IMR-90 (cell line): ENCODE data around the gene GRK5. TPM values are rescaled to one million over a fixed set of nuclear protein-coding genes. Genes with fewer than 3 reads are reported as not detected.

ENCODE experiments used
- ATAC-seq: fragments of 200-7000 bp; cut with Tn5 transposase; 2 replicates; pipeline ENCODE4 v1.9.1; 2020; ENCODE audit warnings: low read depth, mild to moderate bottlenecking, moderate library complexity
- BruUV-seq: library from RNA; stranded (reverse); fragments of 400-500 nt; replicated peaks from 2 replicates; lab custom pipeline; 2021; lab: Mats Ljungman, UMichigan
- CTCF ChIA-PET: fragments of 300-600 bp; formaldehyde crosslinking; extraction: SDS; loops from one replicate; lab custom pipeline; 2021; ENCODE audit warnings: antibody characterized with exemption; lab: Yijun Ruan, JAX
- POLR2A ChIA-PET: fragments of 300-600 bp; sonication (Branson Sonifier 250); formaldehyde crosslinking; loops from one replicate; lab custom pipeline; 2022; ENCODE audit warnings: antibody characterized with exemption; ENCODE audit not compliant: unreplicated experiment; lab: Charles Lee
- DNase-seq: peaks from one replicate; pipeline ENCODE4 v3.0.0; 2013
- H2AFZ ChIP-seq: replicated peaks from 2 replicates; pipeline ENCODE3; 2013; ENCODE audit warnings: low read length, mild to moderate bottlenecking; ENCODE audit not compliant: poor library complexity
- H2AK5ac ChIP-seq: 2 replicates; pipeline ENCODE4 v1.6.1; 2013; ENCODE audit warnings: low read depth, low read length, inconsistent platforms
- H2AK9ac ChIP-seq: replicated peaks from 2 replicates; pipeline ENCODE3; 2013; ENCODE audit warnings: mild to moderate bottlenecking, low read depth, low read length, moderate library complexity; ENCODE audit not compliant: poor library complexity
- H2BK120ac ChIP-seq: 2 replicates; pipeline ENCODE4 v1.6.1; 2013; ENCODE audit warnings: low read depth, low read length, inconsistent platforms
- H2BK15ac ChIP-seq: 3 replicates; pipeline ENCODE4 v1.6.1; 2013; ENCODE audit warnings: low read depth, low read length, inconsistent platforms
- H2BK20ac ChIP-seq: 2 replicates; pipeline ENCODE4 v1.6.1; 2013; ENCODE audit warnings: low read depth, mild to moderate bottlenecking, inconsistent platforms, low read length, moderate library complexity
- H2BK5ac ChIP-seq: 2 replicates; pipeline ENCODE4 v1.6.1; 2013; ENCODE audit warnings: mild to moderate bottlenecking, low read depth, low read length, inconsistent platforms; ENCODE audit not compliant: poor library complexity, severe bottlenecking
- H3K14ac ChIP-seq: replicated peaks from 2 replicates; pipeline ENCODE4 v1.6.1; 2013; ENCODE audit warnings: low read depth, low read length, inconsistent platforms
- H3K18ac ChIP-seq: 2 replicates; pipeline ENCODE4 v1.6.1; 2013; ENCODE audit warnings: low read depth, low read length, control low read depth
- H3K23ac ChIP-seq: 2 replicates; pipeline ENCODE4 v1.6.1; 2013; ENCODE audit warnings: low read depth, low read length, inconsistent platforms
- H3K27ac ChIP-seq: 2 replicates; pipeline ENCODE4 v1.5.1; 2013; ENCODE audit warnings: mild to moderate bottlenecking, control low read depth, low read length; ENCODE audit not compliant: insufficient read depth
- H3K27me3 ChIP-seq: 2 replicates; pipeline ENCODE4 v1.6.1; 2013; ENCODE audit warnings: low read length; ENCODE audit not compliant: control insufficient read depth, insufficient read depth
- H3K36me3 ChIP-seq: 2 replicates; pipeline ENCODE4 v1.6.1; 2013; ENCODE audit warnings: low read length, mixed read lengths; ENCODE audit not compliant: control insufficient read depth, insufficient read depth
- H3K4ac ChIP-seq: 2 replicates; pipeline ENCODE4 v1.6.1; 2013; ENCODE audit warnings: low read depth, low read length, inconsistent platforms
- H3K4me1 ChIP-seq: 2 replicates; pipeline ENCODE4 v1.6.1; 2013; ENCODE audit warnings: low read length, mixed read lengths; ENCODE audit not compliant: control insufficient read depth, insufficient read depth
- H3K4me2 ChIP-seq: 2 replicates; pipeline ENCODE4 v1.6.1; 2013; ENCODE audit warnings: low read depth, mild to moderate bottlenecking, control low read depth, low read length, moderate library complexity
- H3K4me3 ChIP-seq: 2 replicates; pipeline ENCODE4 v1.5.1; 2013; ENCODE audit warnings: low read depth, mild to moderate bottlenecking, control low read depth, low read length, moderate library complexity; ENCODE audit not compliant: insufficient read depth
- H3K56ac ChIP-seq: 2 replicates; pipeline ENCODE4 v1.6.1; 2013; ENCODE audit warnings: low read length, inconsistent platforms; ENCODE audit not compliant: insufficient read depth; ENCODE audit errors: extremely low read depth
- H3K79me1 ChIP-seq, 2 experiments: 2 replicates each; pipeline ENCODE4 v1.6.1; 2013; ENCODE audit warnings: low read length in 2 of 2, inconsistent platforms in 1 of 2, low read depth in 1 of 2
- H3K9ac ChIP-seq: 2 replicates; pipeline ENCODE4 v1.6.1; 2013; ENCODE audit warnings: low read depth, low read length, control low read depth
- H3K9me1 ChIP-seq: 2 replicates; pipeline ENCODE4 v1.6.1; 2013; ENCODE audit warnings: low read length, inconsistent platforms; ENCODE audit not compliant: insufficient read depth
- H3K9me3 ChIP-seq: 2 replicates; pipeline ENCODE4 v1.6.1; 2013; ENCODE audit warnings: low read length; ENCODE audit not compliant: control insufficient read depth, insufficient read depth
- H4K20me1 ChIP-seq: 2 replicates; pipeline ENCODE4 v1.6.1; 2013; ENCODE audit warnings: low read length, inconsistent platforms; ENCODE audit not compliant: insufficient read depth
- H4K5ac ChIP-seq: 2 replicates; pipeline ENCODE4 v1.6.1; 2013; ENCODE audit warnings: mild to moderate bottlenecking, low read depth, low read length, control low read depth
- H4K8ac ChIP-seq, 2 experiments: 2 replicates each; pipeline ENCODE4 v1.6.1; 2013; ENCODE audit warnings: low read depth in 2 of 2, low read length in 2 of 2, control low read depth in 1 of 2, inconsistent platforms in 1 of 2
- H4K91ac ChIP-seq: 2 replicates; pipeline ENCODE4 v1.6.1; 2013; ENCODE audit warnings: low read depth, low read length, inconsistent platforms; ENCODE audit not compliant: insufficient read depth
- BHLHE40 ChIP-seq: fragments of 150-350 bp; IDR thresholded peaks from 2 replicates; pipeline ENCODE4 v1.6.1; 2016; ENCODE audit warnings: mild to moderate bottlenecking, low read depth, low read length
- CHD1 ChIP-seq: IDR thresholded peaks from 2 replicates; pipeline ENCODE4 v1.6.1; 2012; ENCODE audit warnings: low read depth, low read length, improper control_type of control experiment
- FOS ChIP-seq: fragments of 150-350 bp; IDR thresholded peaks from 2 replicates; pipeline ENCODE4 v1.6.1; 2016; ENCODE audit warnings: low read depth, low read length
- MAZ ChIP-seq: IDR thresholded peaks from 2 replicates; pipeline ENCODE4 v1.6.1; 2012; ENCODE audit warnings: low read depth, mild to moderate bottlenecking, low read length, improper control_type of control experiment, moderate library complexity, borderline replicate concordance
- MXI1 ChIP-seq: IDR thresholded peaks from 2 replicates; pipeline ENCODE4 v1.6.1; 2012; ENCODE audit warnings: low read depth, mild to moderate bottlenecking, low read length, moderate library complexity, borderline replicate concordance
- NFE2L2 ChIP-seq: fragments of 150-350 bp; IDR thresholded peaks from 2 replicates; pipeline ENCODE4 v1.6.1; 2016; ENCODE audit warnings: low read depth, mild to moderate bottlenecking, low read length
- RAD21 ChIP-seq: IDR thresholded peaks from 2 replicates; pipeline ENCODE4 v1.6.1; 2012; ENCODE audit warnings: low read length, improper control_type of control experiment
- RCOR1 ChIP-seq: IDR thresholded peaks from 2 replicates; pipeline ENCODE4 v1.6.1; 2012; ENCODE audit warnings: mild to moderate bottlenecking, low read length, improper control_type of control experiment; ENCODE audit not compliant: insufficient replicate concordance
- RFX5 ChIP-seq: IDR thresholded peaks from 2 replicates; pipeline ENCODE4 v1.8.0; 2012; ENCODE audit warnings: low read depth, mild to moderate bottlenecking, low read length, moderate library complexity
- SMC3 ChIP-seq: fragments of 150-350 bp; IDR thresholded peaks from 2 replicates; pipeline ENCODE4 v1.6.1; 2016; ENCODE audit warnings: low read depth, mild to moderate bottlenecking, antibody characterized with exemption, low read length, moderate library complexity
- WGBS, 2 experiments: methylation state at CpG; one replicate each; pipeline versions ENCODE4 v1.1.5 to v1.1.7; 2013; ENCODE audit warnings: missing lambda C conversion rate in 2 of 2; ENCODE audit not compliant: insufficient read length in 1 of 2; ENCODE audit errors: extremely low coverage in 2 of 2; 5-methylcytosine and 5-hydroxymethylcytosine counted together
- dilution Hi-C: fragments of 300-500 bp; cut with HindIII; formaldehyde crosslinking; loops from one replicate; pipeline ENCODE4 v1.14.3; 2018; ENCODE audit warnings: low sequenced_read_pairs; ENCODE audit not compliant: unreplicated experiment
- in situ Hi-C: fragments of 300-500 bp; cut with MboI; formaldehyde crosslinking; loops from 3 replicates; pipeline ENCODE4 v1.14.3; 2019; ENCODE audit warnings: low sequenced_read_pairs, inconsistent platforms, mixed read lengths
- intact Hi-C: fragments of 100-400 bp; cut with micrococcal nuclease; formaldehyde crosslinking; loops from 2 replicates; pipeline ENCODE4 v1.10.0; 2022
- polyA plus RNA-seq, 3 experiments: library from polyadenylated mRNA; depleted of rRNA; stranded (reverse); fragments of >200 nt; gene quantifications; 2 replicates each; pipeline ENCODE4 v1.2.3, GENCODE V29; 2012; ENCODE audit warnings: low replicate concordance in 1 of 3
- total RNA-seq: library from RNA; depleted of rRNA; stranded (reverse); fragments of >200 nt; gene quantifications from 2 replicates; pipeline ENCODE4 v1.2.3, GENCODE V29; 2012
- TF ChIP-seq, protein P1 (sequence below): fragments of 150-350 bp; IDR thresholded peaks from 2 replicates; pipeline ENCODE4 v1.6.1; 2017; ENCODE audit warnings: mild to moderate bottlenecking, antibody characterized with exemption, low read length, low read depth
- TF ChIP-seq, protein P2 (sequence below): conservative IDR thresholded peaks from 2 replicates; pipeline ENCODE4 v1.5.1; 2012; ENCODE audit warnings: mild to moderate bottlenecking, low read depth, low read length, improper control_type of control experiment

GRK5 gene
- total and polyA plus RNA-seq, 2 of the 4 experiments (the other 2 are of a cell fraction): 12.9 to 16.3 TPM

DNA sequence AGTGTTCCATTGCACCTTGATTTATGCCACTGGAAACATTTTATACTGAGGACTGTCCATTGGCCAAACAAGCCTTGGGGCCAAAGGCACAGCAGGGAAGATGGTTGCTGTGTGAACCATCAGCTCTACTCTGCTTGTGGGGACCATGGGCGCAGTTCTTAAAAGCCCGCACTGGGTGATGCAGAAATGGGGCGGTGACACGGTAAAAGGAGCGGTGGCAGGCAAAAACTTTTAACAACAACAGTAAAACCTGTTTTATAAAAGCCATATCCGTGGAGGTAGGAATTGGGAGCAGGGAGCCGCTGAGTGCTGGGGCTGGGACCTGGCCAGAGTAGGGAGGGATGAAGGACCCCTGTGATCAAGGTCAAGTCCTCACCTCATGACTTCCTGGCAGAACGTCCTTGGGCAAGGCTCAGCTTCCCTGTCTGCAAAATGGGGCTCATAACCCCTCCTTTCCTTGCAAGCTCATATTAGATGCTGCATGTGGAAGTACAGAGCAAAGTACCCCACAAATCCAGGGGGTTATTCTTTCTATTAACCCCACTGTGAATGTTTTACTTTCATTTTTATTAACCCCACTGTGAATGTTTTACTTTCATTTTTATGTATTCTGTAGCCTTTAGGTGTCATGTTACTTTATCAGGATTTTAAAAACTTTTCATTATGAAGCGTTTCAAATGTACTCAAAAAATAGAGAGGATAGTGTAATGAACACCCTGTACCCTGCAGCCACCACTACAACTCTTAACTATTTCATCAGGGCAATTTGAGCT lies 78.3 kb downstream of the GRK5 start:
- Histone ChIP-seq H4K5ac (no peak overlapping the region), H2BK5ac (no peak overlapping the region), H3K79me1 (peaks cover 49 to 93% of the 10 kb centered on the region in 2 experiments), H3K27ac (no peak overlapping the region), H3K4me1 (peaks cover 53% of the 10 kb centered on the region), H3K18ac (no peak overlapping the region; the same call in 1 of the 2 replicates), H2BK120ac (no peak overlapping the region), H2BK15ac (no peak overlapping the region), H3K27me3 (no peaks in the 10 kb centered on the region), H3K9me1 (peaks cover 53% of the 10 kb centered on the region), H3K4me3 (no peak overlapping the region), H3K56ac (no peak overlapping the region), H2AK5ac (0 out of 2 replicates have a peak overlapping the region, but pooled peaks have one; percentile 37), H2AK9ac (no peak overlapping the region), H2BK20ac (no peak overlapping the region), H3K4me2 (peak overlapping the region; percentile 69), H2AFZ (peak overlapping the region; percentile 35), H4K91ac (no peak overlapping the region), H4K20me1 (peaks cover 93% of the 10 kb centered on the region), H3K9ac (no peak overlapping the region), H3K23ac (peak overlapping the region; percentile 66; the same call in 1 of the 2 replicates), H3K14ac (peak overlapping the region; percentile 52; the same call in 1 of the 2 replicates), H3K36me3 (peaks cover 24% of the 10 kb centered on the region; the same call in 1 of the 2 replicates), H3K9me3 (no peaks in the 10 kb centered on the region), H4K8ac (no peak overlapping the region; a peak in 1 of 4 replicates), H3K4ac (peak overlapping the region; percentile 48; the same call in 1 of the 2 replicates)
- no peak for TF ChIP-seq RAD21
- TF ChIP-seq, protein P1, sequence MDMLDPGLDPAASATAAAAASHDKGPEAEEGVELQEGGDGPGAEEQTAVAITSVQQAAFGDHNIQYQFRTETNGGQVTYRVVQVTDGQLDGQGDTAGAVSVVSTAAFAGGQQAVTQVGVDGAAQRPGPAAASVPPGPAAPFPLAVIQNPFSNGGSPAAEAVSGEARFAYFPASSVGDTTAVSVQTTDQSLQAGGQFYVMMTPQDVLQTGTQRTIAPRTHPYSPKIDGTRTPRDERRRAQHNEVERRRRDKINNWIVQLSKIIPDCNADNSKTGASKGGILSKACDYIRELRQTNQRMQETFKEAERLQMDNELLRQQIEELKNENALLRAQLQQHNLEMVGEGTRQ: no peak
- no peak for TF ChIP-seq MXI1
- no peak for TF ChIP-seq RCOR1
- TF ChIP-seq, protein P2, sequence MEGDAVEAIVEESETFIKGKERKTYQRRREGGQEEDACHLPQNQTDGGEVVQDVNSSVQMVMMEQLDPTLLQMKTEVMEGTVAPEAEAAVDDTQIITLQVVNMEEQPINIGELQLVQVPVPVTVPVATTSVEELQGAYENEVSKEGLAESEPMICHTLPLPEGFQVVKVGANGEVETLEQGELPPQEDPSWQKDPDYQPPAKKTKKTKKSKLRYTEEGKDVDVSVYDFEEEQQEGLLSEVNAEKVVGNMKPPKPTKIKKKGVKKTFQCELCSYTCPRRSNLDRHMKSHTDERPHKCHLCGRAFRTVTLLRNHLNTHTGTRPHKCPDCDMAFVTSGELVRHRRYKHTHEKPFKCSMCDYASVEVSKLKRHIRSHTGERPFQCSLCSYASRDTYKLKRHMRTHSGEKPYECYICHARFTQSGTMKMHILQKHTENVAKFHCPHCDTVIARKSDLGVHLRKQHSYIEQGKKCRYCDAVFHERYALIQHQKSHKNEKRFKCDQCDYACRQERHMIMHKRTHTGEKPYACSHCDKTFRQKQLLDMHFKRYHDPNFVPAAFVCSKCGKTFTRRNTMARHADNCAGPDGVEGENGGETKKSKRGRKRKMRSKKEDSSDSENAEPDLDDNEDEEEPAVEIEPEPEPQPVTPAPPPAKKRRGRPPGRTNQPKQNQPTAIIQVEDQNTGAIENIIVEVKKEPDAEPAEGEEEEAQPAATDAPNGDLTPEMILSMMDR: no peak
- no peak for TF ChIP-seq FOS
- no peak for TF ChIP-seq CHD1
- no peak for TF ChIP-seq BHLHE40
- no peak for TF ChIP-seq RFX5
- no peak for TF ChIP-seq SMC3
- TF ChIP-seq MAZ: no peak
- no peak for TF ChIP-seq NFE2L2
- dilution Hi-C loops (no loop called here), in situ Hi-C loops (no loop called here), intact Hi-C loops (no loop called here)
- ATAC-seq (no peak), DNase-seq (no peak)
- WGBS, 2 experiments: no CpG with 5 or more reads among the region's 9 CpGs
- ChIA-PET POLR2A (no interaction called here), CTCF (interaction anchor here (0.6 kb wide), 1 partner anchor 88 kb away, joined by 3 read pairs; no protein-coding TSS in a partner anchor)
- BruUV-seq: no TSS peak
